GM10266 (cell line): ENCODE results near the gene CPSF2.
"Not testable (repeated sequence)": the region's sequence is repeated elsewhere in the genome, so short reads cannot be mapped to it uniquely, and the experiment has no call there.

Source experiments
- DNase-seq: peaks from one replicate; pipeline ENCODE4 v3.0.0; 2012; ENCODE audit errors: extremely low spot score
- TF ChIP-seq, protein P1 (sequence below): IDR thresholded peaks from 2 replicates; pipeline ENCODE4 v1.5.1; 2012; ENCODE audit warnings: mild to moderate bottlenecking, low read depth; ENCODE audit not compliant: control insufficient read depth, insufficient read depth; ENCODE audit errors: missing control alignments

CPSF2 gene

DNA sequence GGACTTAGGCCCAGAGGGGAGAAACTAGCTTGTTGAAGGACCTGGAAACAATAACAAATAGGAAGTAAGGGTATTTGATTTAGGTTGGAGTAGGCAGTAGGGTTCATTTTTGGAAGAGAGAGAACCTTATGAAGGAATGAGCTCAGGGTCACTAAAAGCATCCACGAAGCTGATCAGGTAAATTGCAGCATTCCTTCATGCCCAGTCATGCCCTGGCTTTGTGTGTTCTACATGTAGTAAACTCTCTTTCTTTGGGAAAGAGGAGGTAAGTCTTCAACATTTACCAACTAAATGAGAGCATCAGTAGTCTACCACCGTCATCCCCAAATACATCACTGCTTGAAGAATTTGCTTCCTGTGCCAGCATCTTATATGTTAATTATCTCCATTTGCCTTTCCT lies 54.7 kb downstream of the CPSF2 start:
- TF ChIP-seq, protein P1, sequence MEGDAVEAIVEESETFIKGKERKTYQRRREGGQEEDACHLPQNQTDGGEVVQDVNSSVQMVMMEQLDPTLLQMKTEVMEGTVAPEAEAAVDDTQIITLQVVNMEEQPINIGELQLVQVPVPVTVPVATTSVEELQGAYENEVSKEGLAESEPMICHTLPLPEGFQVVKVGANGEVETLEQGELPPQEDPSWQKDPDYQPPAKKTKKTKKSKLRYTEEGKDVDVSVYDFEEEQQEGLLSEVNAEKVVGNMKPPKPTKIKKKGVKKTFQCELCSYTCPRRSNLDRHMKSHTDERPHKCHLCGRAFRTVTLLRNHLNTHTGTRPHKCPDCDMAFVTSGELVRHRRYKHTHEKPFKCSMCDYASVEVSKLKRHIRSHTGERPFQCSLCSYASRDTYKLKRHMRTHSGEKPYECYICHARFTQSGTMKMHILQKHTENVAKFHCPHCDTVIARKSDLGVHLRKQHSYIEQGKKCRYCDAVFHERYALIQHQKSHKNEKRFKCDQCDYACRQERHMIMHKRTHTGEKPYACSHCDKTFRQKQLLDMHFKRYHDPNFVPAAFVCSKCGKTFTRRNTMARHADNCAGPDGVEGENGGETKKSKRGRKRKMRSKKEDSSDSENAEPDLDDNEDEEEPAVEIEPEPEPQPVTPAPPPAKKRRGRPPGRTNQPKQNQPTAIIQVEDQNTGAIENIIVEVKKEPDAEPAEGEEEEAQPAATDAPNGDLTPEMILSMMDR, result no peak
- no peak for DNase-seq

DNA sequence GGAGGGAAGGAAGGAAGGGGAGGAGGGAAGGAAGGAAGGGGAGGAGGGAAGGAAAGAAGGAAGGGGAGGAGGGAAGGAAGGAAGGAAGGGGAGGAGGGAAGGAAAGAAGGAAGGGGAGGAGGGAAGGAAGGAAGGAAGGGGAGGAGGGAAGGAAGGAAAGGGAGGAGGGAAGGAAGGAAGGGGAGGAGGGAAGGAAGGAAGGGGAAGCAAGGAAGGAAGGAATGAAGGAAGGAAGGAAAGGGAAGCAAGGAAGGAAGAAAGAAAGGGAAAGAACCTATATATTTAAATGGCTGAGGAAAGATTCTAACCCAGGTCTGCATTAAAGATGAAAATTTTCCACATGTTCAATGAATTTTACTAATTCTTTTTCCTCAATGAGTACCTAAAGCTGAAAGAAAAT lies 57.4 kb downstream of the CPSF2 start:
- not testable (repeated sequence) for DNase-seq

DNA sequence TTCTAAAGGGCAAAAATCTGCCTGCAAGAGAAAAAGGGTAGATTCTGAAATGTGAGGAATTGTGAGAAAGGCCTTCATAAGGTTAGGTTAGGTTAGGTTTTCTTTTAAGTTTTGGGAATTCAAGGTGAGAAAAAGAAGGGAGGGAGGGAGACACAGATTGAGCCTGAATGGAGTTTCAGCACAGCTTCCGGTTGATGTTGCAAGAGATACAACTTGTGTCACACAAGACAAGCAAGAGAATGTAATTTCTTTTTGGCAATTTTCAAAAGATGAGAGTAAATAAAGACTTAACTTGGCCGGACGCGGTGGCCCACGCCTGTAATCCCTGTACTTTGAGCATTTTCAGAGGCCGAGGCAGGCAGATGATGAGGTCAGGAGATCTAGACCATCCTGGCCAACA lies 63.8 kb downstream of the CPSF2 start:
- no peak for DNase-seq
- TF ChIP-seq, protein P1, result no peak

DNA sequence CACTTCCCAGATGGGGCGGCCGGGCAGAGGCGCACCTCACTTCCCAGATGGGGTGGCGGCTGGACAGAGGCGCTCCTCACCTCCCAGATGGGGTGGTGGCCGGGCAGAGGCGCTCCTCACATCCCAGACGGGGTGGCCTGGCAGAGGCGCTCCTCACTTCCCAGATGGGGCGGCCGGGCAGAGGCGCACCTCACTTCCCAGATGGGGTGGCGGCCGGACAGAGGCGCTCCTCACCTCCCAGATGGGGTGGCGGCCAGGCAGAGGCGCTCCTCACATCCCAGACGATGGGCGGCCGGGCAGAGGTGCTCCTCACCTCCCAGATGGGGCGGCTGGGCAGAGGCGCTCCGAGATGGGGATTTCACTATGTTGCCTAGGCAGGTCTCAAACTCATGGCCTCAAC lies 65.8 kb downstream of the CPSF2 start:
- not testable (repeated sequence) for DNase-seq

DNA sequence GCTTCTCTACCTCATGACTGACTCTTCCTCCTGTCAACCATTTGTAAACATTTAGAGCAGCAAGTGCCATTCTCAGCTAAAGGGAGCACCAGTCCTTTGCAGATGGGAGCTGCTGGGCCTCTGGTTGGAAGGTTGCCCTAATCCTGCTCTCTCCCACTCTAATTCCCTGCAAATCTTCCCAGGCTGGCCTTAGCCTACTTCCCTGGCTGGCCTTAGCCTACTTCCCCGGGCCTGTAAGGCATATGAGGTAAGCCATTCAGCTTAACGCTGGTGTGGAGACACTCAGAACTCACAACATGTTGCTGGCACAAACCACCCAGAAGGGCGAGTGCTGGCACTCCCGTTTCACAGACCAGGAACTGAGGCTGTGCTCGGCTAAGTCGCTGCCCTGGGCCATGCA lies 69.0 kb downstream of the CPSF2 start:
- TF ChIP-seq, protein P1, result no peak
- no peak for DNase-seq

DNA sequence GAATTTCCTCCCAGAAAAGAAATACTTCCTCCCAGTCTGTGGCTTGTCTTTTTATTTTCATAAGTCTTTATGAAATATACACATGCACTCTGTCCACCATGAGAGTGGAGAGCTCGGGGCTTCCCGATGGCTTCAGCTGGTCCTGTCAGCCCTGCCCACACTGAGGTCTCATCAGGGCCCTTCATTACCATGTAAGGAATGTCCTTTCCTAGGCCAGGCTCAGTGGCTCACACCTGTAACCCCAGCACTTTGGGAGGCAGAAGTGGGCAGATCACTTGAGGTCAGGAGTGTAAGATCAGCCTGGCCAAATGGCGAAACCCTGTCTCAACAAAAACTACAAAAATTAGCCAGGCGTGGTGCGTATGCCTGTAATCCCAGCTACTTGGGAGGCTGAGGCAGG lies 77.0 kb downstream of the CPSF2 start:
- TF ChIP-seq, protein P1, result no peak
- no peak for DNase-seq

DNA sequence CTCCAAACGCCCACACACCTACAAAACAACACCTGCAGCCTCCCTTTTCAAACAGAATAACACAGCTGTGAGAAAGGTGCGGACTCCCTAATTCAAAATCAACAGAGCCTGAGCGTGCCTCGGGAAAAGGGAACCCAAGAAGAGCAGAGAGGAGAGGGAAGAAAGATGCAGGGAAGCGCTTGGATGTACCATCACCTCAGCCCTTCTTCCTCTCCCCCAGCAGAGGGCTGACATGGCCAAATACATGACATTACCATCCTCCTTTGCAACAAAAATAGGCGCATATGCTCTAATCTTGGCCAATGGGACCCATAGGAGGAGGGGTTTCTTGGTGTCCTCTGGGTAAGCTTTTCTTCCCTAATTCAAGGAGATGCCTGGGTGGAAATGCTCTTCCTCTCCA lies 78.0 kb downstream of the CPSF2 start:
- DNase-seq, result no peak

DNA sequence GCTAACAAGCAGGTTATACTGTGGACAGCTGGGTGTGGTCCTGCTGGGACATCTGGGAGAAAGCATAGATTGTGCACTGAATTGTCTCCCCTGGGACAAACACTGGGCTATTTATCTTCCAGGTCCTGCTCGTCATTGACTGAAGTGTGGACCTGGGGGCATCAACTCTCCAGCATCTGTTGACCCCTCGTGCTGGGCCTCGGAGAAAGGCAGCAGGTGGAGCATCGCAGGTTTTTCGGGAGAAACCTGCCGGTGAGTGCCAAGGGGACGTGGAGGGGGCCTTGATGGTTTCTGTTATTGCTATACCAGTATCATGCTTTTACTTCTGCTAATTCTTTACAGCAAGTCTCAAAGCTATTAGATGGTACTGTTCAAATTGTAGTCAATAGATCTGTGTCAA lies 81.3 kb downstream of the CPSF2 start:
- TF ChIP-seq, protein P1, result no peak
- DNase-seq, result no peak

More for the DNA sequence above, 78.0 kb downstream of the CPSF2 start:
- TF ChIP-seq, protein P1, result no peak
